A673 (cell line): ENCODE data around the gene TTN.

Experiments
- EZH2 ChIP-seq: fragments of 200-600 bp; sonication (generic); IDR thresholded peaks from 2 replicates; pipeline ENCODE4 v1.6.1; 2017; ENCODE audit warnings: borderline replicate concordance, low read depth, mild to moderate bottlenecking, mixed read lengths, antibody characterized with exemption, low read length; ENCODE audit not compliant: poor library complexity, severe bottlenecking
- TF ChIP-seq, protein P1 (sequence below): fragments of 300-800, 200-600 bp; sonication (generic); conservative IDR thresholded peaks from 2 replicates; pipeline ENCODE4 v1.5.1; 2017; ENCODE audit warnings: low read depth, mild to moderate bottlenecking, antibody characterized with exemption, low read length, moderate library complexity, mixed read lengths

DNA sequence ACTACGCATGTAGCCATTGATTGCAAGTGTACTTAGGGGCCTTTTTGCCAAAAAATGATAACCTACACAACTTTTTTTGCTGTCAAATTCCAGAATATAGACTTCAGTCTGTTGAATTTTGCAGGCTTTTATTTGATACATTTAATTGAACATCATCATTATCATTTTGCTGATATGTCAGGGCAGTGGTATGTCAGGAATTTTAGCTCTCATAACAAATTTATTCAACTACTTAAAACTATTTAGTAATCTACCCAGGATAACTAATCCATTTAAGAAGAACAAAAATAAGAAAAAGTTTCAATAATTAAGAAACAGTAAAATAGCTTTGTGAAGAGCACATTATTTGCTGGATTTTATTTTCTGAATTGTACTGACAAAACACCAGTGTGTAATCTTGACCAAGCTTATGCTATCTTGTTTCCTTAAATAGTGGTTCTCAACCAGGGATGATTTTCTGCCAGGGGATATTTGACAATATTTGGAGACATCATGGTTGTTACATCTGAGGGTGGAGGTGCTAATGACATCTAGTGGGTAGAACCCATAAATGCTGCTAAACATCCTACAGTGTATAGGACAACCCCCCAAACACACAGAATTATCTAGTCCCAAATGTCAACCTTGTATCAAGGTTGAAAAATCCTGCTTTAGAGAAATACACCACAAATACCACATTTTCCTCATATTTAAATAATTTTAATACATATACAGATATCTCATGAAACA is 12.1 kb upstream of the TTN start:
- TF ChIP-seq, protein P1, sequence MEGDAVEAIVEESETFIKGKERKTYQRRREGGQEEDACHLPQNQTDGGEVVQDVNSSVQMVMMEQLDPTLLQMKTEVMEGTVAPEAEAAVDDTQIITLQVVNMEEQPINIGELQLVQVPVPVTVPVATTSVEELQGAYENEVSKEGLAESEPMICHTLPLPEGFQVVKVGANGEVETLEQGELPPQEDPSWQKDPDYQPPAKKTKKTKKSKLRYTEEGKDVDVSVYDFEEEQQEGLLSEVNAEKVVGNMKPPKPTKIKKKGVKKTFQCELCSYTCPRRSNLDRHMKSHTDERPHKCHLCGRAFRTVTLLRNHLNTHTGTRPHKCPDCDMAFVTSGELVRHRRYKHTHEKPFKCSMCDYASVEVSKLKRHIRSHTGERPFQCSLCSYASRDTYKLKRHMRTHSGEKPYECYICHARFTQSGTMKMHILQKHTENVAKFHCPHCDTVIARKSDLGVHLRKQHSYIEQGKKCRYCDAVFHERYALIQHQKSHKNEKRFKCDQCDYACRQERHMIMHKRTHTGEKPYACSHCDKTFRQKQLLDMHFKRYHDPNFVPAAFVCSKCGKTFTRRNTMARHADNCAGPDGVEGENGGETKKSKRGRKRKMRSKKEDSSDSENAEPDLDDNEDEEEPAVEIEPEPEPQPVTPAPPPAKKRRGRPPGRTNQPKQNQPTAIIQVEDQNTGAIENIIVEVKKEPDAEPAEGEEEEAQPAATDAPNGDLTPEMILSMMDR, result no peak
- TF ChIP-seq EZH2, result no peak
